Gastrocnemius medialis (tissue), 4 donors: ENCODE measurements around the gene RICTOR.

Source experiments
- CTCF ChIP-seq, 5 experiments: fragments of 450-650 bp in 3 of 5; fragments of 200-600 bp in 2 of 5; sonication (generic) in 2 of 5; IDR thresholded peaks in 4 of 5; conservative IDR thresholded peaks in 1 of 5; 1 replicate in 4 of 5; 2 replicates in 1 of 5; pipeline ENCODE4 v1.5.1; 2016 to 2019; ENCODE audit warnings: antibody characterized with exemption in 5 of 5, mild to moderate bottlenecking in 3 of 5, moderate library complexity in 3 of 5
- POLR2A ChIP-seq, 2 donors: fragments of 450-650 bp; IDR thresholded peaks; one replicate each; pipeline ENCODE4 v1.6.1; 2017; ENCODE audit warnings: antibody characterized with exemption in 2 of 2, mild to moderate bottlenecking in 2 of 2, moderate library complexity in 2 of 2

GRCh38 chr5:39102684-39103155, 28.5 kb upstream of the RICTOR start:
- no peak for TF ChIP-seq CTCF (IDR thresholded peaks at IDR 0.05 in 4 of 5, conservative IDR thresholded peaks at IDR 0.05 in 1 of 5)
- no peak for TF ChIP-seq POLR2A (IDR thresholded peaks at IDR 0.05)
